ENCODE data around the gene KLHL13.

DNA sequence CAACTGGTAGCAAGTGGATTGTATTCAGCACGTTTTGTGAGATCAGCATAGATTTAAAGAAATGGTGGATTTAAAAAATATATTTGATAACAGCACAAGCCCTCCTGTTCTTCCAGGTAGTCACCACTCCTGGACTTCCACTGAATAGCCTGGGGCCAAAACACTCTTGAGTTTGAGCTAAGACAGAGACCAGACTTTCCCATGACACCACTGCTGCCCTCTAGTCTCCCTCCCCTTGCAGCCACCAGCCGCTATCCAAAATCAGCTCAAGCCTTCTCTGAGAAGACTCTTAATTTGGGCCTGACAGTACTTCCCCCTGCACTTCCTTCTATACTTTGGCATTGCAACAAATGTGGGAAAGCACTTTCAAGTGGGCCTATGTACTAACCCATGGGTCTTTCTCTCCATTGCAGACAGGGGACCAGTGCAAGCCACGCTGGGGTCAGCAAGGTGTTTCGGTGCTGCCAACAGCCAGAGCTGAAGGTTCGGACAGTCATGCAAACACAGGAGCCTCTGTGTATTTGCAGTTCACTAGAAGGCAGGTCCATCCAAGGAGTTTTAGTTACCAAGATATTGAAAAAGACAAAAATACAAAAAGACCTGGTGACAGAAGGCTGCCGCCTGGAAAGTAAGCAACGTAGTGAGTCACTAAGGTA, 40.5 kb upstream of the KLHL13 start:
- no peak for TF ChIP-seq POLR2A (IDR thresholded peaks at IDR 0.05)
- TF ChIP-seq CTCF (IDR thresholded peaks at IDR 0.05): no peak
